NCI-H345 treated with DMSO at 0.1 percent for 48 hours (cell line): ENCODE data around the gene PROKR1.
"Not testable (repeated sequence)": the region's sequence is repeated elsewhere in the genome, so short reads cannot be mapped to it uniquely, and the experiment has no call there.

Source experiments
- DNase-seq: peaks from one replicate; lab custom pipeline; 2025; ENCODE audit not compliant: unreplicated experiment; lab: John Stamatoyannopoulos, UW

Gene PROKR1

DNA sequence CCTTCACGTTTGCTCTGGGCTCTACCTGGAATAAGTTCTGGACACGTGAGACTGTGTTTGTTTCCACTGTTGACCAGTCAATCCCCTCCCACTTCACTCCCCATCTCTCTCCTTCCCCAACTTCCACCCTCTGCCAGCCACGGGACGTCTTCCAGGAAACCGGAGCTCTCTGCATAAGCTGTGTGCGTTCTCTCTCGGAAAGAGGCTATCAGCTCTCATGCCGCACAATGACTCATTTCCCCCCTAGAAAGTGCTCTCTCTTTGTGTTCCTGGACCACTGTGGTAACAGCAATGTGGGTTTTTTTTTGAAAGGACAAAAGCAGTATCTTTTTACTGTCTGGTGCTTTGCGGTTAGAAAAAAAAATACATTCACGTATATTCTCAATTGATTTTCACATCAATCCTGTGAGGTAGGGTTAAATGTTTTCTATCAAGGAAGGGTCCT, 10.2 kb downstream of the PROKR1 start:
- DNase-seq: no peak

DNA sequence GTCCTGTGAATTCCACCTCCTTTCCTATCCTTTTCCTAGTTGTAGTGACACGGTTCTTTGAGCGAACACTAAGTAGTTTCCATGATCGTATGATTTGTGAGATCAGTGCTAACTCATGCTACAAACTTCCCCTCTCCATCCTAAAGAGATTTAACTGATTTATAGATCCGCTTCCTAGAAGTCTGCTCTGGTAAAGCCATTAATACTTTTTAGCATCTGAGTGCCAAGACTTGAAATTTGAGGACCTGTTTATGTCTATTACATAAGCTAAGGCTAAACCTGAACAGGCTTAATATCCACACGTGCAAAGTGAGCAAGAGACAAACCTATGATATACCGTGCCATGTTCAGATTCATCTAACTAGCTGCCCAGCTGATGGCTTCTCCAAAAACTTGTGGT, 14.9 kb downstream of the PROKR1 start:
- DNase-seq: no peak

- DNase-seq: no peak
Observed at GRCh38 chr2:68659081-68659480, 15.7 kb downstream of the PROKR1 start.

DNA sequence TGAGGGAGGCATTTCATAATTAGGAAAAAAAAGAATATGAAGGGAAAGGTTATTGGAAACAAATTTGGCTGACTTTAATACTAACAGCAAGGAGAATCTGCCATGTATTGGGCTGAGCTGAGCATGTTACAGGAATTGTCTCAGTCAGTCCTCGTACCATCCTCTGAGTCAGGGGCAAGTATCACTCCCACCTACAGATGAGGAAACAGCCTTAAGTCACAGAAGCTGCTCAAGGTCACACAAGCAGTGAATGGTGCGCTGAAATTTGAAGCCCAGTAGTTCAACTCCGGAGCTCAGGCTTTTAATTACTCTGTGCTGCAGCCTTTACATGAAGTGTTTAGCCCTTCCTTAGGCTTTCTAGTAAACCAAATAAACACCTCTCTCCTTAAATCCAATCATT, 17.3 kb downstream of the PROKR1 start:
- DNase-seq: no peak

GRCh38 chr2:68662466-68662865, 19.1 kb downstream of the PROKR1 start:
- DNase-seq: no peak

DNA sequence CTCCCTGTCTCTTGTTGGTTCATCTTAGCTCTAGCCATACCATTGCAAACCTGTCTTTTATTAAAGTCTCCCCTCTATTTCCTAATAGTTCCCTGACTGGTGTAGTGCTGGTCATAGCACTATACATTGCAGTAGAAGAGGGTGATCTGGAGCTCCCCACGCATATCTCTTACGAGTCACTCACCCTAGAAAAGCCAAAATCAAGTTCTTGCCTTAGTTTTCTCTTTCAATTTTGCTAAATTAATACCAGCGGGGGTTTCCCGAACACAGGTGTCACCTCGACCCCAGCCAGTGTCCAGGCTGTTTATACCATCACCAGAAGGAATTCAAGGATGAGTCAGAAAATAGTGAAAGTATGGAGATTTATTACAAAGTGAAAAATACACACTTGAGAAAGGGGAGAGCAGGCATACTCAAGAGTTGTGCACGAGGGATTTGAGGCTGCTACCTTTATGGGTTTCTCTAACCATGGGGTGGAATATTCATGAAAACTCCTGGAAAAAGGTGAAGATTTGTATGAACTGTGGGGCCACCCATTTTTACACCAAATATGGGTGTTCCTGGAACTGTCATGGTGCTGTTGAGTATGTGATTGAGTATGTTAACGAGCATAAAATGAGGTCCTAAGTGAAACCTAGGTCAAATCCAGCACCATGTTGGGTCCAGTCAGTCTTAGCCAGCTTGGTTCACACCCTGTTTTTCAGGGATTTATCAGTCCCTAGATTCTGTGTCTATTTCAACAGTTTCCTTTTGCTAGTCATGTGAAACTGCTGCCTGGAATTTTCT, 20.2 kb downstream of the PROKR1 start:
- DNase-seq: no peak

- DNase-seq: no peak
Observed at GRCh38 chr2:68667371-68667770, 24.0 kb downstream of the PROKR1 start.

DNA sequence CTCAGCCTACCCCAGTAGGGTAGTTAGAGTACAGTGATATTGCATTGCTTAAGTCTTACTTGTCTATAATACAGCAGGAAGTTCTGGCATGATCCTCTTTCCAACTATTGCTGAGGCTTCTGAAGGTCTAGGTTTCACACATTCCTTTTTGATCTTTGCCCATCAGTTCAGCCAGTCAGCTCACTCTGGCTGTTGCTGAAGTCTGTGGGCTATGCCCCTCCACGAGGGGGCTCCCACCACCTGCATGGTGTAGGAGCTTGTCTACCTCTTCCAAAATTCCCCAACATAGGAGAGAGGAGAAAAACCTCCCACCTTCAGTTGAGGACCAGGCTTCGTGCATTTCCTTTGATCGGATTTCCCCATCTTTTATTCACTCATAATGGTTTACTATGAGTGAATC, 26.3 kb downstream of the PROKR1 start:
- no peak for DNase-seq

DNA sequence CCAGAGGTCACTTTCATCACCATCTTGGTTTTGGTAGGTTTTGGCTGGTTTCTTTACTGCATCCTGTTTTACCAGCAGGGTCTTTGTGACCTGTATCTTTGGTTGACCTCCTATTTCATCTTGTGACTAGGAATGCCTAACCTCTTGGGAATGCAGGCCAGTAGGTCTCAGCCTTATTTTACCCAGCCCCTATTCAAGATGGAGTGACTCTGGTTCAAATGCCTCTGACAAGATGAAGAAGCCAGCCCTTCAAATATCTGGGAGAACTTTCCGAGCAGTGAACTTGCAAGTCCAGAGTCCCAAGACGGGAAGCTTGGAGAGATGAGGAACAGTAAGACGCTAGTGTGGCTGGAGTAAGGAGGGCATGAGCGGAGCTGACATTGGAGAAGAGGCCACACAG, 28.6 kb downstream of the PROKR1 start:
- no peak for DNase-seq

- DNase-seq: no peak
Observed at GRCh38 chr2:68673631-68674030, 30.3 kb downstream of the PROKR1 start.

GRCh38 chr2:68675470-68675869, 32.1 kb downstream of the PROKR1 start:
- no peak for DNase-seq

- DNase-seq: not testable (repeated sequence)
Observed at GRCh38 chr2:68677837-68678236, 34.5 kb downstream of the PROKR1 start.

GRCh38 chr2:68679166-68679916, 36.0 kb downstream of the PROKR1 start:
- peak; percentile 57 for DNase-seq

- peak; percentile 5 for DNase-seq
Observed at GRCh38 chr2:68679917-68680267, 36.5 kb downstream of the PROKR1 start.

GRCh38 chr2:68684197-68684596, 40.8 kb downstream of the PROKR1 start:
- no peak for DNase-seq

- no peak for DNase-seq
Observed at GRCh38 chr2:68686178-68686577, 42.8 kb downstream of the PROKR1 start.

- DNase-seq: no peak
Observed at GRCh38 chr2:68687018-68687417, 43.6 kb downstream of the PROKR1 start.

DNA sequence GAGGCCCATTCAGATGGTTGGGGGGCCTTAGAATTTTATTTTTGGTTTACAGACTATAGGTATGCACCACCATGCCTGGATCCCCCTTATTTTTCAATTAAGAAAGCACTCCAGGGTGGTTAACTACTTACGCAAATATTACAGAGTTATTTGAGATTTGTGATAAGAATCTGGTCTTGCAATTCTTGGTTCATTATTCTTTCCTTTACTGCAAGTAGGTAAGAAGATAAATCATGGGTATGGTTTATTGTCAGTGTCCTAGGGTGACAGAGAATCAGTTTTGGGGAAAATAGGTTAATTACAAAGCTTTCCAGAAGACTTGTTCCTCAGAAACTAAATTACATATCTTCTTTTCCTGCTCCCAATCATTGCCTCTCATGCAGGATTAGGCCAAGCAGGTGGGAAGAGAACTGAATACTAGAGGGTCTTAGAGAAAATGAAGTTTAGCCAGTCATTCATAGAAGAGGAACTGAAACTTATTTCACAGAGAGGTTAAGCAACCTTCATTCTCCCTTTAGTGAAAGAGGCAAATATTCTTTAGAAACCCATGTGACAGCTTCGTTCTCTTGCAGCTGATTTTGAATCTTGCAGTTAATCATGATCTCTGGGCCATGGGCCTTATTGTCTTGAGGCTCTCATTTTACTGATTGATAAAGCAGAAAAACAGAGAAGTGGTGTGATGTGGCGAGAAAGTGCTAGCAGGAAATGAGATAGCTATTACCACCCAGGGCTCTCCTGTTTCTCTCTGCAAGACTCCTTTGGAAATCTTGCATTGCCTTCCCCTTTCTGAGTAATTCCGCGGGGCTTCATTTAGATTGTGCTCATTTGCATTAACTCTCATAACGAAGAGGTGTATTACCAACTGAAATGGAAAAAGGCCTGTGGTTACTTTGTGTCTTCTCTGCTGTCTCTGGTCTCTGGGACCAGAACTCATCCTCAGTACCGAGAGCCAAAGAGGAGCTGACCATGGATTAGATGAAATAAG, 46.5 kb downstream of the PROKR1 start:
- DNase-seq: no peak

GRCh38 chr2:68690851-68691250, 47.5 kb downstream of the PROKR1 start:
- no peak for DNase-seq

GRCh38 chr2:68692511-68692910, 49.1 kb downstream of the PROKR1 start:
- DNase-seq: no peak

- peak; percentile 38 for DNase-seq
Observed at GRCh38 chr2:68693951-68694350, 50.6 kb downstream of the PROKR1 start.
